Heart left ventricle (tissue), 13 donors: Measurements from ENCODE around the gene TMIGD3.

Experiments used
- POLR2A ChIP-seq, 2 donors: fragments of 450-650 bp; IDR thresholded peaks; one replicate each; pipeline ENCODE4 v1.6.1; 2017; ENCODE audit warnings: antibody characterized with exemption in 2 of 2, mild to moderate bottlenecking in 2 of 2, moderate library complexity in 2 of 2
- TF ChIP-seq, protein P1 (sequence below), 12 donors: fragments of 200-600 bp; sonication (generic) in 4 of 12; IDR thresholded peaks; one replicate each; pipeline versions ENCODE4 v1.5.0 to v1.8.0; 2018 to 2022; ENCODE audit warnings: antibody characterized with exemption in 12 of 12, mild to moderate bottlenecking in 5 of 12
- donor health status: ischemic (EF 13 %, LVEDD 7.1; RV severe dilation, severe dysfunction).
- donor health status: DM: no; HTN: yes; CAD: no.
- donor health status: DM: no; HTN: no; CAD: no.
- donor health status: ischemic (EF 25% LVEDD 6.9; RV normal size, moderate dysfunction).
- donor health status: ischemic (EF 25% LVEDD 5.7; RV mildly dilated, moderate dysfunction).
- donor health status: ischemic (EF 35%, LVEDD 5.7; RV mildly dilated, moderate dysfunction).
- donor health status: nonischemic (EF 11% LVEDD 7.7; RV severe dilation, severe dysfunction).
- donor health status: DM: yes; HTN: yes; CAD: no.
- donor health status: PGD.
- donor health status: ischemic (EF 29% LVEDD 5.4; RV normal size, mild dysfunction).
- donor health status: nonischemic (EF 23%, LVEDD 6.1; RV moderate dilation, normal function).

GRCh38 chr1:111503585-111504060, at the start of gene TMIGD3, which contains the start of gene ADORA3:
- TF ChIP-seq, protein P1, sequence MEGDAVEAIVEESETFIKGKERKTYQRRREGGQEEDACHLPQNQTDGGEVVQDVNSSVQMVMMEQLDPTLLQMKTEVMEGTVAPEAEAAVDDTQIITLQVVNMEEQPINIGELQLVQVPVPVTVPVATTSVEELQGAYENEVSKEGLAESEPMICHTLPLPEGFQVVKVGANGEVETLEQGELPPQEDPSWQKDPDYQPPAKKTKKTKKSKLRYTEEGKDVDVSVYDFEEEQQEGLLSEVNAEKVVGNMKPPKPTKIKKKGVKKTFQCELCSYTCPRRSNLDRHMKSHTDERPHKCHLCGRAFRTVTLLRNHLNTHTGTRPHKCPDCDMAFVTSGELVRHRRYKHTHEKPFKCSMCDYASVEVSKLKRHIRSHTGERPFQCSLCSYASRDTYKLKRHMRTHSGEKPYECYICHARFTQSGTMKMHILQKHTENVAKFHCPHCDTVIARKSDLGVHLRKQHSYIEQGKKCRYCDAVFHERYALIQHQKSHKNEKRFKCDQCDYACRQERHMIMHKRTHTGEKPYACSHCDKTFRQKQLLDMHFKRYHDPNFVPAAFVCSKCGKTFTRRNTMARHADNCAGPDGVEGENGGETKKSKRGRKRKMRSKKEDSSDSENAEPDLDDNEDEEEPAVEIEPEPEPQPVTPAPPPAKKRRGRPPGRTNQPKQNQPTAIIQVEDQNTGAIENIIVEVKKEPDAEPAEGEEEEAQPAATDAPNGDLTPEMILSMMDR (IDR thresholded peaks at IDR 0.05) = no peak
- no peak for TF ChIP-seq POLR2A (IDR thresholded peaks at IDR 0.05)
